ENCODE measurements around the gene GORASP1.

Gene GORASP1

GRCh38 chr3:39115870-39116269, 8.4 kb upstream of the GORASP1 start:
- H3K36me3 ChIP-seq (ENCODE audit: insufficient read depth) = no peaks in the 10 kb centered on the region
- no peak overlapping the region for H3K9ac ChIP-seq
- no peaks in the 10 kb centered on the region for H3K79me2 ChIP-seq (ENCODE audit: insufficient read depth, low read depth)
- TF ChIP-seq CTCF (conservative IDR thresholded peaks at IDR 0.05; ENCODE audit: low read depth, low read length) = no peak
- no peak overlapping the region for H3K4me2 ChIP-seq
- no peaks in the 10 kb centered on the region for H3K27me3 ChIP-seq (ENCODE audit: insufficient read depth, low read depth)
- H3K27ac ChIP-seq = no peak overlapping the region
- H3K4me3 ChIP-seq (IDR thresholded peaks at IDR 0.05; ENCODE audit: insufficient read depth, low read depth, low read length) = no peak overlapping the region
- H4K20me1 ChIP-seq (ENCODE audit: insufficient read depth) = no peaks in the 10 kb centered on the region
- no peaks in the 10 kb centered on the region for H3K4me1 ChIP-seq (ENCODE audit: low read depth, poor library complexity, severe bottlenecking)
- no peak overlapping the region for H2AFZ ChIP-seq (ENCODE audit: low read depth)

GRCh38 chr3:39114456-39114855, 7.0 kb upstream of the GORASP1 start:
- no peaks in the 10 kb centered on the region for H3K27me3 ChIP-seq (ENCODE audit: insufficient read depth, low read depth)
- no peak for TF ChIP-seq CTCF (conservative IDR thresholded peaks at IDR 0.05; ENCODE audit: low read depth, low read length)
- H2AFZ ChIP-seq (ENCODE audit: low read depth) = no peak overlapping the region

GRCh38 chr3:39113291-39113690, 5.9 kb upstream of the GORASP1 start:
- no peaks in the 10 kb centered on the region for H3K27me3 ChIP-seq (ENCODE audit: insufficient read depth, low read depth)
- no peak for TF ChIP-seq CTCF (conservative IDR thresholded peaks at IDR 0.05; ENCODE audit: low read depth, low read length)
- no peak overlapping the region for H3K9ac ChIP-seq
- no peaks in the 10 kb centered on the region for H3K36me3 ChIP-seq (ENCODE audit: insufficient read depth)
- no peaks in the 10 kb centered on the region for H3K79me2 ChIP-seq (ENCODE audit: insufficient read depth, low read depth)
- no peak overlapping the region for H2AFZ ChIP-seq (ENCODE audit: low read depth)
- H4K20me1 ChIP-seq (ENCODE audit: insufficient read depth) = no peaks in the 10 kb centered on the region
- H3K4me1 ChIP-seq (ENCODE audit: low read depth, poor library complexity, severe bottlenecking) = peaks cover 7% of the 10 kb centered on the region
- H3K27ac ChIP-seq = no peak overlapping the region
- no peak overlapping the region for H3K4me2 ChIP-seq
- no peak overlapping the region for H3K4me3 ChIP-seq (IDR thresholded peaks at IDR 0.05; ENCODE audit: insufficient read depth, low read depth, low read length)

More at GRCh38 chr3:39114456-39114855, 7.0 kb upstream of the GORASP1 start:
- Histone ChIP-seq H3K36me3 (ENCODE audit: insufficient read depth) (no peaks in the 10 kb centered on the region), H3K27ac (no peak overlapping the region), H3K9ac (no peak overlapping the region), H3K4me3 (IDR thresholded peaks at IDR 0.05; ENCODE audit: insufficient read depth, low read depth, low read length) (no peak overlapping the region), H3K4me2 (no peak overlapping the region), H3K79me2 (ENCODE audit: insufficient read depth, low read depth) (no peaks in the 10 kb centered on the region), H3K4me1 (ENCODE audit: low read depth, poor library complexity, severe bottlenecking) (no peaks in the 10 kb centered on the region), H4K20me1 (ENCODE audit: insufficient read depth) (no peaks in the 10 kb centered on the region)

GRCh38 chr3:39112535-39112934, 5.1 kb upstream of the GORASP1 start:
- H4K20me1 ChIP-seq (ENCODE audit: insufficient read depth) = no peaks in the 10 kb centered on the region
- H3K36me3 ChIP-seq (ENCODE audit: insufficient read depth) = no peaks in the 10 kb centered on the region
- H3K27me3 ChIP-seq (ENCODE audit: insufficient read depth, low read depth) = no peaks in the 10 kb centered on the region
- no peak overlapping the region for H3K4me2 ChIP-seq
- H3K4me1 ChIP-seq (ENCODE audit: low read depth, poor library complexity, severe bottlenecking) = peaks cover 10% of the 10 kb centered on the region
- no peak overlapping the region for H3K27ac ChIP-seq
- no peaks in the 10 kb centered on the region for H3K79me2 ChIP-seq (ENCODE audit: insufficient read depth, low read depth)
- no peak overlapping the region for H3K4me3 ChIP-seq (IDR thresholded peaks at IDR 0.05; ENCODE audit: insufficient read depth, low read depth, low read length)
- H2AFZ ChIP-seq (ENCODE audit: low read depth) = no peak overlapping the region
- no peak for TF ChIP-seq CTCF (conservative IDR thresholded peaks at IDR 0.05; ENCODE audit: low read depth, low read length)
- H3K9ac ChIP-seq = no peak overlapping the region

All from KMS-11 (cell line).